Activated naive CD4-positive, alpha-beta T cell (primary cell): ENCODE measurements around the gene RPRD1B.
"Not testable (repeated sequence)": the region's sequence is repeated elsewhere in the genome, so short reads cannot be mapped to it uniquely, and the experiment has no call there.

Experiments
- DNase-seq, 4 experiments: peaks; one replicate each; lab custom pipeline; 2025; lab: John Stamatoyannopoulos, UW

Gene RPRD1B

GRCh38 chr20:38075161-38075998 is 41.8 kb downstream of the RPRD1B start:
- DNase-seq, result no peak

- no peak for DNase-seq
Measured at GRCh38 chr20:38076548-38076947, 43.0 kb downstream of the RPRD1B start.

GRCh38 chr20:38078084-38078483 is 44.5 kb downstream of the RPRD1B start:
- DNase-seq, result no peak

GRCh38 chr20:38079353-38079752 is 45.8 kb downstream of the RPRD1B start:
- no peak for DNase-seq

GRCh38 chr20:38081575-38081974 is 48.0 kb downstream of the RPRD1B start:
- no peak for DNase-seq

- no peak for DNase-seq
Measured at GRCh38 chr20:38082894-38083293, 49.3 kb downstream of the RPRD1B start.

- DNase-seq, result no peak
Measured at GRCh38 chr20:38083338-38084048, 49.9 kb downstream of the RPRD1B start.

- DNase-seq, result no peak
Measured at GRCh38 chr20:38084425-38084951, 50.9 kb downstream of the RPRD1B start.

- no peak for DNase-seq
Measured at GRCh38 chr20:38085026-38085425, 51.5 kb downstream of the RPRD1B start.

GRCh38 chr20:38089500-38089899 is 56.0 kb downstream of the RPRD1B start:
- DNase-seq, result no peak

- no peak for DNase-seq
Measured at GRCh38 chr20:38090061-38090460, 56.5 kb downstream of the RPRD1B start.

- DNase-seq, result no peak
Measured at GRCh38 chr20:38091441-38092216, 58.1 kb downstream of the RPRD1B start.

- DNase-seq, result no peak
Measured at GRCh38 chr20:38092260-38092857, 58.8 kb downstream of the RPRD1B start.

GRCh38 chr20:38092915-38093314 is 59.4 kb downstream of the RPRD1B start:
- no peak for DNase-seq

- DNase-seq, result no peak
Measured at GRCh38 chr20:38093641-38094077, 60.1 kb downstream of the RPRD1B start.

GRCh38 chr20:38094373-38094891 is 60.9 kb downstream of the RPRD1B start:
- no peak for DNase-seq

GRCh38 chr20:38095017-38095686 is 61.6 kb downstream of the RPRD1B start:
- DNase-seq, result no peak

GRCh38 chr20:38098952-38099351 is 65.4 kb downstream of the RPRD1B start:
- DNase-seq, result no peak

- DNase-seq, result not testable (repeated sequence)
Measured at GRCh38 chr20:38102206-38102605, 68.7 kb downstream of the RPRD1B start.

GRCh38 chr20:38104285-38104684 is 70.7 kb downstream of the RPRD1B start:
- DNase-seq, result no peak

GRCh38 chr20:38106461-38106860 is 72.9 kb downstream of the RPRD1B start:
- no peak for DNase-seq
